Body of pancreas (tissue), 4 donors: ENCODE results near the gene PFDN2.

Experiments used
- POLR2A ChIP-seq, 3 donors: fragments of 450-650 bp; IDR thresholded peaks; one replicate each; pipeline ENCODE4 v1.6.1; 2016; ENCODE audit warnings: antibody characterized with exemption in 3 of 3, mild to moderate bottlenecking in 2 of 3
- TF ChIP-seq, protein P1 (sequence below), 7 experiments: fragments of 450-650 bp in 4 of 7; fragments of 200-600 bp in 3 of 7; sonication (generic) in 3 of 7; IDR thresholded peaks; one replicate each; pipeline ENCODE4 v1.5.1; 2016 to 2019; ENCODE audit warnings: antibody characterized with exemption in 7 of 7

DNA sequence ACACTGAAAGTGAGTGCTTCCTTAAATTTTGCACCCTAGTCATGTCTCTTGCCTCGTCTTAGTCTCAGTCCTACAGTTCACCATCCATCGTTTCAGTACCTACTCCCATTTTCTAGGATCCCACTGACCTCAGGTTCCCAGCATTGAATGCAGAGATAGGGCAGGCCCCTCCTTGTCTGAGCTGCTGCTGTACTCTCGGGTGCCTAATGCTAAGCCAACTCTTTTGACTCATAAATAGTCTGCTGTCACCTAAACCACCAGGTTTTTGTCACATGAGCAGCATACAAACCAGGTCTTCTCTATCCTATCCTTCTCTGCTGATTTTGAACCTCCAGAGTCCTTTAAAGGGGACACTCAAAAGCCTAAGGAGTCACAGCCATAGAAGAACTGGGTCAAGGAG lies 51.1 kb downstream of the PFDN2 start:
- TF ChIP-seq POLR2A (IDR thresholded peaks at IDR 0.05): no peak
- TF ChIP-seq, protein P1, sequence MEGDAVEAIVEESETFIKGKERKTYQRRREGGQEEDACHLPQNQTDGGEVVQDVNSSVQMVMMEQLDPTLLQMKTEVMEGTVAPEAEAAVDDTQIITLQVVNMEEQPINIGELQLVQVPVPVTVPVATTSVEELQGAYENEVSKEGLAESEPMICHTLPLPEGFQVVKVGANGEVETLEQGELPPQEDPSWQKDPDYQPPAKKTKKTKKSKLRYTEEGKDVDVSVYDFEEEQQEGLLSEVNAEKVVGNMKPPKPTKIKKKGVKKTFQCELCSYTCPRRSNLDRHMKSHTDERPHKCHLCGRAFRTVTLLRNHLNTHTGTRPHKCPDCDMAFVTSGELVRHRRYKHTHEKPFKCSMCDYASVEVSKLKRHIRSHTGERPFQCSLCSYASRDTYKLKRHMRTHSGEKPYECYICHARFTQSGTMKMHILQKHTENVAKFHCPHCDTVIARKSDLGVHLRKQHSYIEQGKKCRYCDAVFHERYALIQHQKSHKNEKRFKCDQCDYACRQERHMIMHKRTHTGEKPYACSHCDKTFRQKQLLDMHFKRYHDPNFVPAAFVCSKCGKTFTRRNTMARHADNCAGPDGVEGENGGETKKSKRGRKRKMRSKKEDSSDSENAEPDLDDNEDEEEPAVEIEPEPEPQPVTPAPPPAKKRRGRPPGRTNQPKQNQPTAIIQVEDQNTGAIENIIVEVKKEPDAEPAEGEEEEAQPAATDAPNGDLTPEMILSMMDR (IDR thresholded peaks at IDR 0.05): no peak
